Mesothelial cell of epicardium (in vitro differentiated cells): ENCODE data around the gene TNFRSF4. TPM values are rescaled to one million over a fixed set of nuclear protein-coding genes. Genes with fewer than 3 reads are reported as not detected.

Source experiments
- DNase-seq, 2 experiments: peaks; one replicate each; pipeline ENCODE4 v3.0.0; 2021; ENCODE audit warnings: low spot score in 2 of 2; ENCODE audit not compliant: unreplicated experiment in 2 of 2
- H3K27ac Mint-ChIP-seq: 2 replicates; pipeline ENCODE4 v1.8.0; 2021; ENCODE audit warnings: mixed read lengths
- H3K27me3 Mint-ChIP-seq: 2 replicates; pipeline ENCODE4 v1.8.0; 2021; ENCODE audit warnings: low read depth, mixed read lengths
- H3K36me3 Mint-ChIP-seq: 2 replicates; pipeline ENCODE4 v1.8.0; 2021; ENCODE audit warnings: mixed read lengths
- H3K4me1 Mint-ChIP-seq: 2 replicates; pipeline ENCODE4 v1.8.0; 2021; ENCODE audit warnings: mixed read lengths
- H3K4me3 Mint-ChIP-seq: 2 replicates; pipeline ENCODE4 v1.8.0; 2021; ENCODE audit warnings: mild to moderate bottlenecking, moderate library complexity, mixed read lengths
- H3K9me3 Mint-ChIP-seq: 2 replicates; pipeline ENCODE4 v1.8.0; 2021; ENCODE audit warnings: mixed read lengths
- total RNA-seq: library from RNA; stranded (reverse); gene quantifications from 3 replicates; pipeline ENCODE4 v1.2.1, GENCODE V29; 2021
- TF ChIP-seq, protein P1 (sequence below): fragments of 200-600 bp; sonication (generic); IDR thresholded peaks from one replicate; pipeline ENCODE4 v1.5.0; 2021; ENCODE audit warnings: antibody characterized with exemption; ENCODE audit not compliant: unreplicated experiment

Gene TNFRSF4
- total RNA-seq, 1 donor from 2014 or later: 0.34 TPM

DNA sequence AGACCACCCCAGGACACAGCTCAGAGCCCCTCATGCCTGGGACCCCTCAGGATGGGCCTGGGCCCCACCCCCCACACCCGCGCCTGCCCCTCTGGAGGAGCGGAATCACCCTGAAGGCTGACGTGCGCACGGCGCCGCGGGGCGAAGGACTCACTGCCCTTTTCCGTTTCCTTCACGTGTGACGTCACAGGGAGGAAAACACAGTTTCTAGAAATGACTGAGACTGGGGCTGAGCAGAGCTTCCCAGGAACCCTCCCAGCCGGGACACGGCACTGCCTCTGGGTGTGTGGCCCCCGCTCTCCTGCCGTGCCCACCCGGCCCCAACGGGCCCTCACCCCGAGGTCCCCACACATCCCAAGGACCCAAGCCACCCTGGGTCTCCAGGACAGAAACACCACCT is 5.4 kb upstream of the TNFRSF4 start:
- no peaks in the 10 kb centered on the region for H3K4me1 Mint-ChIP-seq
- H3K36me3 Mint-ChIP-seq: peaks cover 24% of the 10 kb centered on the region
- H3K27ac Mint-ChIP-seq: no peak overlapping the region
- TF ChIP-seq, protein P1, sequence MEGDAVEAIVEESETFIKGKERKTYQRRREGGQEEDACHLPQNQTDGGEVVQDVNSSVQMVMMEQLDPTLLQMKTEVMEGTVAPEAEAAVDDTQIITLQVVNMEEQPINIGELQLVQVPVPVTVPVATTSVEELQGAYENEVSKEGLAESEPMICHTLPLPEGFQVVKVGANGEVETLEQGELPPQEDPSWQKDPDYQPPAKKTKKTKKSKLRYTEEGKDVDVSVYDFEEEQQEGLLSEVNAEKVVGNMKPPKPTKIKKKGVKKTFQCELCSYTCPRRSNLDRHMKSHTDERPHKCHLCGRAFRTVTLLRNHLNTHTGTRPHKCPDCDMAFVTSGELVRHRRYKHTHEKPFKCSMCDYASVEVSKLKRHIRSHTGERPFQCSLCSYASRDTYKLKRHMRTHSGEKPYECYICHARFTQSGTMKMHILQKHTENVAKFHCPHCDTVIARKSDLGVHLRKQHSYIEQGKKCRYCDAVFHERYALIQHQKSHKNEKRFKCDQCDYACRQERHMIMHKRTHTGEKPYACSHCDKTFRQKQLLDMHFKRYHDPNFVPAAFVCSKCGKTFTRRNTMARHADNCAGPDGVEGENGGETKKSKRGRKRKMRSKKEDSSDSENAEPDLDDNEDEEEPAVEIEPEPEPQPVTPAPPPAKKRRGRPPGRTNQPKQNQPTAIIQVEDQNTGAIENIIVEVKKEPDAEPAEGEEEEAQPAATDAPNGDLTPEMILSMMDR: no peak
- DNase-seq: no peak
- H3K4me3 Mint-ChIP-seq: no peak overlapping the region
- H3K27me3 Mint-ChIP-seq: no peaks in the 10 kb centered on the region
- H3K9me3 Mint-ChIP-seq: no peaks in the 10 kb centered on the region

DNA sequence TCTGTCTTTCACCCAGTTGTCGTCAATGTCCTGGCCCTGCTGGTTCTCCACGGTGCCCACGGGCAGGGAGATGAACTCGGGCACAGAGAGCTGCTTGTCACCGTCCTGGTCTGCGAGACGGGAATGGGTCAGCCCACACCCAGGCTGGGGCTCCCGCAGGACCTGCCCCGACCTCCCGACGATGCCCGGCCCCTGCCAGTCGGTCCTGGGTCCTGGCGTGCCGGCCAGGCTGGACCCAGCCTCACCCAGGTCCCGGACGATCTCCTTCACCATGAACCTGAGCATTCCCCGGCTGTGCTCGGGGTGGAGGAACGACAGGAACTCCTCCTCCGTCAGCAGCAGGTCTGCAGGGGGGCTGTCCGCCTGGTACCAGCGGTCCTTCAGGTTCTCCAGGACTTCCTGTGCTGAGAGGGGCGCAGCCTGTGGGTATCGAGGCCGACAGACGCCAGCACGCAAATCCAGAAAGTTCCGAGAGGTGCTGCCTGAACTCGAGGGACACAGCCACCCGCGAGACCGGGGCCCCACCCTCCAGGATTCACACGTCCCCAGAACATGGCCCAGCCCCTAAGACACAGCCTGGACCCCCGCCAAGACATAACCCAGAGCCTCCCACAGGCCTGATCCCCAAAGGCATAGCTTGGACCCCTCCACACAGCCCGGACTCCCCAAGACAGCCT is 4.7 kb upstream of the TNFRSF4 start:
- no peak overlapping the region for H3K4me3 Mint-ChIP-seq
- no peak for DNase-seq
- H3K27ac Mint-ChIP-seq: no peak overlapping the region
- no peaks in the 10 kb centered on the region for H3K27me3 Mint-ChIP-seq
- TF ChIP-seq, protein P1: no peak
- H3K36me3 Mint-ChIP-seq: peaks cover 22% of the 10 kb centered on the region
- no peaks in the 10 kb centered on the region for H3K9me3 Mint-ChIP-seq
- no peaks in the 10 kb centered on the region for H3K4me1 Mint-ChIP-seq

DNA sequence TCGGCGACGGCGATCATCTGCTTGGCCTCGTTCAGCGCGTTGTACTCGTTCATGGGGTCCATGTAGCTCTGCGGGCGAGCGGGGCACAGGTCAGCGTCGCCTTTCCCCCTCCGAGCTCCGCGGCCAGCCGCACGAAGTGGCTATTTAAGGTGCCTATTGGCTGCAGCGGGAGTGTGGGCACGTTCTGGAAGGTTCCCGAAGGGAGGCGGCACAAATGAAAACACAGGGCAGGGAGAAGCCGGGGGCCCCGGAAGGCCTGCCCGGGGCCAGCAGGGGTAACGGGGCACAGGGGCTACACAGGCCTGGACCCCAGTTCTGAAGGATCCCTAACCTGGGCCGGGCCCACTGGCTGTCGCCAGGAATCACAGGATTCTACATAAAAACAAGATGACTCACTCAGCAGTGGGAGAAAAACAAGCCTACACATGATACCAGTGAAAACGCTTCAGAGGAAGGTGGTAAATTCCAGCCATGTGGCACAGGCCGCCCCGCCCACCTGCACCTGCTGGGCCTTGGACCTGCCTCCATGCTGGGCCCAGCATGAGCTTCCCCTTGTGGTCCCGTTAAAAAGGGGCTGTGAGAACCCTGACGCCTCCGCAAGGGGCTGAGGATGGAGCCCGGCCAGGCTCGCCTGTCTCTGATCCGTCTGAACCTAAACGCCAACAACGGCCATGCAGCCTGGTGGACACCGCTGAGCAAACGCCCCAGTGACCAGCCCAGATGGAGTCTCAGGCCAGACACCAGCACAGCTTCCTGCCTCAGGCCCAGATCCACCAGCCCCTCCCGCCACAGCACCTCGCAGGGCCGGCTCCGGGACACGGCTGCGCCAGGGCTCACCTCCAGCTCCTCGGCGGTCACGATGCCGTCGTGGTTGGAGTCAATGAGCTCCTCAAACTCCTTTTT is 3.9 kb upstream of the TNFRSF4 start:
- Mint-ChIP-seq H3K36me3 (peaks cover 19% of the 10 kb centered on the region), H3K4me1 (no peaks in the 10 kb centered on the region), H3K9me3 (no peaks in the 10 kb centered on the region), H3K4me3 (no peak overlapping the region), H3K27me3 (no peaks in the 10 kb centered on the region), H3K27ac (no peak overlapping the region)
- DNase-seq: no peak
- TF ChIP-seq, protein P1: no peak

DNA sequence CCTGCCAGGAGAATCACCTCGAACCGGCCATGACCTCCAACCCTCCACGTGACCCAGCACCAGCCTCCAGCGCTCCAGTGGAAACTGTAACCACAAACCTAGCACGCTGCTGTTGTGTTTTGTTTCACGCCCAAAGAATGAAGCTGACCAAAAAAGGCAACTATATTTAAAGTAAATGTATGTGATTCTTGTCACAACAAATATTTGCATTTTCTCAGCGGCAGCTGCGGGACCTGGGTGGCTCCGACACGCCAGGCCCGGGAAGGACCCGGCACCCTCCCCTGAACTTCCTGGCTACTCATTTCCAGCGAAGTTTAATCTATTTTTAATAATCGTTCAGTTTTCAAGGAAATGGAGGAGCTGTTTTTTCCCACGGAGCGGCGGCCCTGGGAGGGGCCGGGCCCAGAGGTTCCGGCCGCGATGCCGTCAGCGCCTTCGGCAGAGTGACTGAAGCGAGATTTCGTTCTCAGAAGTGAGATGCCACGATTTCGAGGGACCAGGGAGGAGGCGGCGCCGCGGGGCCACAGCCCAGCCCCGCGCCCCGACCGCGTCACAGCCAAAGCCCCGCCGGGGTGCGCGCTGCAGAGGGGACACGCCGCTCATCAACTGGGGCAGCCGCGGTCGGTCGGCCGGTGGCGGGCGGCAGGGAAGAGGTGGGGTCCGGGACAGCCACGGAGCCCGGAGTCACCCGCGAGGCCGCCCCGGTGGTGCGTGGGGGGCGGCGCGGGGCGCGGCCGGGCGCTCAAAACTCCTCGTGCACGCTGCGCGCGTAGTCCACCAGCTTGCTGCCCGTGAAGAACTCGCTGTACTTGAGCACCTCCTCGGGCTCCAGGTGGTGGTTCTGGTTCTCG is 3.0 kb upstream of the TNFRSF4 start:
- DNase-seq: no peak
- H3K9me3 Mint-ChIP-seq: no peaks in the 10 kb centered on the region
- TF ChIP-seq, protein P1: no peak
- no peaks in the 10 kb centered on the region for H3K4me1 Mint-ChIP-seq
- no peak overlapping the region for H3K27ac Mint-ChIP-seq
- H3K4me3 Mint-ChIP-seq: no peak overlapping the region
- H3K36me3 Mint-ChIP-seq: peaks cover 15% of the 10 kb centered on the region
- no peaks in the 10 kb centered on the region for H3K27me3 Mint-ChIP-seq

DNA sequence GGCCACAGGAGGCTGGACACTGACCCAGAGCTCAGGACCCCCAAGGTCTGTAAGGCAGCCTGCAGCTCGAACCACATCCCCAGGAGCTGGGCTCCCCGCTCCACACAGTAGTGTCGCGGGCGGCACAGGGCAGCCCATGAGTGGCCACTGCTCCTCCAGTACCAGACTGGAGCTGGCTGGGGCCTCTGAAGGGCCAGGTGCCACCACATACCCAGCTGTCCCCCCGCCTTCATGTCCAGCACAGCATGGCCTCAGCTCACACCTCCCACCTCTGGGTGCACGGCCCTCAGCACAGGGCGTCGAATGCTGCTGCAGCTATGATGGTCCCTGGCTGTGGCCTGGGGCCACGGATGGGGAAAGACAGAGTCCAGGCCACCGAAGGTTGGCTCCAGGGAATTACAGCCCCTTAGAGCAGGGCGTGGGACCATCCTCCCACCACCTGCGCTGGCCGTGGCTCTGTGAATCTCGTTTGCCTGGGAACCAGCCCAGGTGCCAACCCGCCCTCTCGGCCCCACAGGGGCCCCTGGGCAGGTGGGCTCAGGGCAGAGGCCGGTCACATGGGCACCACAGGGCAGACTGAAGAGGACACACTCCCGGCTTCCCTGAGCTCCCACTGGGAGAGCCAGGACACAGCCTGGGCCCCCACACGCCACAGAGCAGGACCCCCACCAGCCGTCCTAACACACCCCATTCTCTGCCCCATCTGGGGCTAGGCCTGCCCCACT is 2.1 kb upstream of the TNFRSF4 start:
- Mint-ChIP-seq H3K27ac (no peak overlapping the region), H3K27me3 (no peaks in the 10 kb centered on the region), H3K36me3 (peaks cover 15% of the 10 kb centered on the region), H3K4me1 (no peaks in the 10 kb centered on the region), H3K4me3 (no peak overlapping the region), H3K9me3 (no peaks in the 10 kb centered on the region)
- TF ChIP-seq, protein P1: no peak
- no peak for DNase-seq
